GM18498 (cell line): ENCODE measurements around the gene CNIH4.
A peak's percentile ranks its signal among the peaks of the same experiment; 100 is the strongest.
"Not testable (repeated sequence)": the region's sequence is repeated elsewhere in the genome, so short reads cannot be mapped to it uniquely, and the experiment has no call there.

Source experiments
- ATAC-seq: cut with Tn5 transposase; IDR thresholded peaks from one replicate; pipeline ENCODE4 v1.9.1; 2021; ENCODE audit warnings: mild to moderate bottlenecking, moderate library complexity; ENCODE audit not compliant: unreplicated experiment

CNIH4 gene

GRCh38 chr1:224348137-224348536 lies 8.5 kb upstream of the CNIH4 start:
- no peak for ATAC-seq

- ATAC-seq = not testable (repeated sequence)
Observed at GRCh38 chr1:224349716-224350115, 7.0 kb upstream of the CNIH4 start.

GRCh38 chr1:224352436-224353085 lies 4.1 kb upstream of the CNIH4 start:
- ATAC-seq = not testable (repeated sequence)

- no peak for ATAC-seq
Observed at GRCh38 chr1:224353975-224354925, 2.4 kb upstream of the CNIH4 start.

- ATAC-seq = no peak
Observed at GRCh38 chr1:224357626-224358124, 996 bp downstream of the CNIH4 start.

- no peak for ATAC-seq
Observed at GRCh38 chr1:224358237-224358636, 1.6 kb downstream of the CNIH4 start.

GRCh38 chr1:224359207-224359606 lies 2.5 kb downstream of the CNIH4 start:
- ATAC-seq = no peak

- peak; percentile 78 for ATAC-seq
Observed at GRCh38 chr1:224368409-224368808, 11.7 kb downstream of the CNIH4 start.

GRCh38 chr1:224373008-224373590 lies 16.4 kb downstream of the CNIH4 start:
- ATAC-seq = no peak

GRCh38 chr1:224375059-224375458 lies 18.4 kb downstream of the CNIH4 start:
- no peak for ATAC-seq

- ATAC-seq = peak; percentile 70
Observed at GRCh38 chr1:224377676-224378006, 21.0 kb downstream of the CNIH4 start.

GRCh38 chr1:224378855-224379631 lies 22.4 kb downstream of the CNIH4 start:
- peak; percentile 46 for ATAC-seq

GRCh38 chr1:224380003-224380402 lies 23.3 kb downstream of the CNIH4 start:
- peak; percentile 59 for ATAC-seq

- no peak for ATAC-seq
Observed at GRCh38 chr1:224381880-224382548, 25.3 kb downstream of the CNIH4 start.

- no peak for ATAC-seq
Observed at GRCh38 chr1:224383218-224383617, 26.5 kb downstream of the CNIH4 start.

- no peak for ATAC-seq
Observed at GRCh38 chr1:224387302-224387912, 30.7 kb downstream of the CNIH4 start.

- ATAC-seq = no peak
Observed at GRCh38 chr1:224387943-224388342, 31.3 kb downstream of the CNIH4 start.

- ATAC-seq = no peak
Observed at GRCh38 chr1:224390517-224390916, 33.8 kb downstream of the CNIH4 start.

- ATAC-seq = no peak
Observed at GRCh38 chr1:224392411-224393249, 36.0 kb downstream of the CNIH4 start.
